ENCODE results near the gene CCDC88C.
"Not testable (repeated sequence)": the region's sequence is repeated elsewhere in the genome, so short reads cannot be mapped to it uniquely, and the experiment has no call there.

The CCDC88C gene

DNA sequence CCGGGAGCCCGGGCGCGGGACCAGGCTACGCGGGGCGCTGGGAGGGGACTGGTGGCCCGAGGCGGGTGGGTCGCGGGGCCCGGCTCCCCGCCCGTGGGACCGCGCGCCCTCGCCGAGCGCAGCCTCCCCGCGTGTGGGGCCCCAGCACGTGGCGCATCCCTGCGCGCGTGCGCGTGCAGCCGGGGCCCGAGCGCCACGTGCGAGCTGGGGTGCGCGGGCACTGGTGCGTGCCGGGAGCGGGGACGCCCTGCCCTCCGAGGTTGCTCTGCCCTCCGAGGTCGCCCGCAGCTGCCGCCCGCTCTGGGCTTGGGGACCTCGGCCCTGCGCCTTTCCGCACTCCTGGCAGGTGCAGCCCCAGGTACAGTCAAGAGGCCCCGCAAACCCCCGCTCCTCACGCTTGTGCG is 365 bp upstream of the CCDC88C start:
- peak; percentile 72 for DNase-seq

DNA sequence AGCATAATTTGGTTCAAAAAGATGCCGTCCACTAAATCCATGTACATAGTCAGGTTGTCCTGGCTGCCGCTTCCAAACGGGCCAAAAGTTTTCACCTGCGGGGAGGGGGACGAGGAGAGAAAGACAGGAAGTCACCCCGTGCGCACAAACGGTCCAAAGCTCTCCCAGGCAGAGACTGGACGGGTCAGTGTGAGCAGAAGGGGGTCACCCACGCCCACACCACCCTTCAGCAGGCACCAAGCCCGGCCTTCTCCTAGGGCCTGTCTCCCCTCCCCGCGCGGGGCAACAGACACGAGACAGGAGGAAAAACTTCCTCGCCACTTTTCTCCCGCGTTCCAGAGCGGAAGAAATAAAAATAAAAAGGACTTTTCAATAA is 888 bp downstream of the CCDC88C start:
- DNase-seq: peak; percentile 46

DNA sequence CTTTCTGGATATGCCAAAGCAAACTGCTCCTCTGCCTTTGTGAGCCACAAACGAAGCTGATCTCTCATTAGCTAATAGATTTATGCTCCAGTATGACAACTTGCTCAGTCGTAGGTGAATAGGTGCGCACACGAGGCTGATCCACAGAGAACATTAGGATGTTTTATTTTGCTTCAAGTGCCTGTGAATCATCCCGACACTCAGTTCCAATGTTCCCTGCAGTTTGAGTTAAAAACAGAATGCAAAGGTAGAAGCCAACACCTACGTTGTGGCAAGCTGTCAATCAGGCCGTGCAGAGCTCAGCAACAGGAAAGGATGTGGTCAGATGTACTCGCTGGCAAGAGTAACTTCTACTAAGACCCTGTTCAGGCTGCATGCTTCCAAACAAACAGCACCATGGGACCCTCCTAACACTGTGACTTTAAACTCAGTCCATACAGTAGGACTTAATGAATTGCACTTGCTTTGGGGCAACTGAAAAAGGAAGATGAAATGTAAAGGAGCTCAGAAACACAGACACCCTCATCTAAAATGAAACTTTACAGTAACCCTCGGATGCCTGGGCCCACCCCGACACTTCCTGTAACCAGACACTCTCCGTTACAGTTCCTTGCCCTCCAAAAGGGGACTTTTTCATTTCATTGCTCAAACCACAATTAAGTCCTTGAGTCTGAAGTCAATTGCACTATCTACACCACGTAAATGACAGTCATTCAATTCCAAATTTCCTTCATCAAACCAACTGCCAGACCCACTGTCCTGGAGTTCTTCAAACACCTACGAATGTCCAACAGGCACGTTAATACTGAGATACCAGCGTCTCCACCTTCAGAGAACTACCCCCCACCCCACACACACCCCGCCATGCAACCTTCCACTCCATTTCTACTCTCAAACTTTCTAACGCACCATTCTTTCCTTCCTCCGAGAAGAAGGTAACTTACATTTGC is 1.6 kb downstream of the CCDC88C start:
- peak; percentile 78 for DNase-seq

DNA sequence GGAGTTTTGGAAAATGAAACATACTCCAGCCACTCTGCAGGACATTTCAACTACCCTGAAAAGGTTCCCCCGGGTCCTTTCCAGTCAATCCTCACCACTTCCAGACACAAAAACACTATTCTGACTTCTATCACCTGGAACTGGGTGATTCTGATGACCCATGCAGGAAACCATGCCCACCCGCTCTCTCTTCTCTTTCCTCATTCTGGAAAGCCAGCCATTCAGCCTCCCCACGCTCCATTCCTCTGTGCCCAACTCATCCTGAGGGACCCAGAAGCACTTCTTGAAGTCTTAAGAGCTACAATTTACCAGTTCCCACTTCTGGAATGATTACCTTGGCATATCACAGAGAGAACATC is 3.2 kb downstream of the CCDC88C start:
- no peak for DNase-seq

GRCh38 chr14:91413547-91414474 is 3.8 kb downstream of the CCDC88C start:
- DNase-seq: peak; percentile 48

GRCh38 chr14:91412939-91413338 is 4.7 kb downstream of the CCDC88C start:
- DNase-seq: no peak

GRCh38 chr14:91410771-91411536 is 6.7 kb downstream of the CCDC88C start:
- no peak for DNase-seq

DNA sequence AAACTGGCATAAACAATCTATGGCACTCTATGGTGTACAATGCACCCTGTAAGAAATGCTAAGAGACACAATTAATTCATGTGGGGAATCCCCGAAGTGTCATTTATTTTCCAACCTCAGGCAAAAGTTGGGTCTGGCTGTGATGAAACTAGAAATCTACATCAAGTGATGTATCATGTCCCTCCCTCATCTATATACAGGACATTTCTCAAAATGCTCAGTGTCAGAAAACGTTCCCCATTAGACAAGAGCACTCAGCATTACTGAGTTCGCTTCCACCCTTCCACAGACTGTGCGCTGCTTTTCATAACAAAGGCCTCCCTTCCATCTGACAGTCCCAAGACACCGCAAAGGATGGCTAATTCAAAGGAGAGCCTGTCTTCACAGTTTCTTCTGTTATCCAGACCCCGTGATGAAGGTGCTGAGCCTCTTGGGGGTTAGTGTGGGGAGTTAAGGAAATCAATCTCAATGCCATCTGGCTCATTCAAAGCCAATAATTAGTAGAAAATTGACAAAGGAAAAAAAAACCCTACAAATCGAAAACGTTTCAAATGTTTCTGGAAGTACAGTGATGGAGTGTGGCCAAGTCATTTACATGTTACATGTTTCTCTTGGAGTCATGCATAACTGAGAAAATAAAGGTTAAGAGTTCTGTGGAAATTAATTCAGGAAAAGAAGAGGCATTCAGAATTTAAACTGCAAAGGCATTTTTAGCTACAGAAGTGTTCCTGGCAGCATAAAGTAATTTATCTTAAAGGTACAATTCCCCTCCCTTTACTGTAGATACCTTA is 7.5 kb downstream of the CCDC88C start:
- no peak for DNase-seq

- DNase-seq: not testable (repeated sequence)
Observed at GRCh38 chr14:91409240-91409639, 8.4 kb downstream of the CCDC88C start.

DNA sequence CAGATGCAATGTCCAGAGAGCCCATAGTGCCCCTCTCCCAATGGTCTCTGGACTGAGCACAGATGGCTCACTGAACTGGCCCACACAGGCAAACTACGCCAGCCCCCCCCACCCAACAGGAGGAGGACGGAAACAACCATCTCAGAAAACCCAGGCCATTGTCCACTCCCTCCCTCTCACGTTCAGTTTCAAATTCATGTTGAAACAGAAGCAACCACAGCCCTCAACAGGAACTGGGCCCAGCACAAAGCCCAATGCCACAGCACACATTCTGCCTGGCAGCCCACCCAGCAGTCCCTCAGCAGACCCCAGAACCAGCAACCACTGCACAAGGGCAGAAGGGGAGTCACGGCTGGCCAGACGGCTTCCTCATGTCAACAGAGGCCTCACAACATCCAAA is 10.6 kb downstream of the CCDC88C start:
- DNase-seq: no peak

DNA sequence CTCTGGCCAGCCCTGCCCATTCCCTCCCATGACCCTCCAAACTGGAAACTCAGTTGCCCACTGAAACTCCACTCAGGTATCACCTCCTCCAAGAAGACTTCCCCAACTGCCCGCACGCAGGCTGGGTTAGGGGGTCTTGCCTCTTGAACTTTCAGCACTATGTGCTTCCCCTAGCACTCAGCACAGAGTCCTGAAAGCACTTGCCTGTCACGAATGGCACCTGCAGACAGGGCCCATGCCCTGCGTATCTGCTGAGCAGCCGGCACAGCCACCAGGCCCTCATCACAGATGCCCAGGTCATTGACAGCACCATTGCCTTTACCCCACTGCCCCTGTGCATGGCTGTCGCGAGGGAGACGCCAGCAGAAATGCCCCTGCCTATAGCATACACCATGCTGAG is 11.2 kb downstream of the CCDC88C start:
- no peak for DNase-seq

- DNase-seq: no peak
Observed at GRCh38 chr14:91405724-91406435, 11.7 kb downstream of the CCDC88C start.

GRCh38 chr14:91405241-91405721 is 12.3 kb downstream of the CCDC88C start:
- DNase-seq: peak; percentile 74

DNA sequence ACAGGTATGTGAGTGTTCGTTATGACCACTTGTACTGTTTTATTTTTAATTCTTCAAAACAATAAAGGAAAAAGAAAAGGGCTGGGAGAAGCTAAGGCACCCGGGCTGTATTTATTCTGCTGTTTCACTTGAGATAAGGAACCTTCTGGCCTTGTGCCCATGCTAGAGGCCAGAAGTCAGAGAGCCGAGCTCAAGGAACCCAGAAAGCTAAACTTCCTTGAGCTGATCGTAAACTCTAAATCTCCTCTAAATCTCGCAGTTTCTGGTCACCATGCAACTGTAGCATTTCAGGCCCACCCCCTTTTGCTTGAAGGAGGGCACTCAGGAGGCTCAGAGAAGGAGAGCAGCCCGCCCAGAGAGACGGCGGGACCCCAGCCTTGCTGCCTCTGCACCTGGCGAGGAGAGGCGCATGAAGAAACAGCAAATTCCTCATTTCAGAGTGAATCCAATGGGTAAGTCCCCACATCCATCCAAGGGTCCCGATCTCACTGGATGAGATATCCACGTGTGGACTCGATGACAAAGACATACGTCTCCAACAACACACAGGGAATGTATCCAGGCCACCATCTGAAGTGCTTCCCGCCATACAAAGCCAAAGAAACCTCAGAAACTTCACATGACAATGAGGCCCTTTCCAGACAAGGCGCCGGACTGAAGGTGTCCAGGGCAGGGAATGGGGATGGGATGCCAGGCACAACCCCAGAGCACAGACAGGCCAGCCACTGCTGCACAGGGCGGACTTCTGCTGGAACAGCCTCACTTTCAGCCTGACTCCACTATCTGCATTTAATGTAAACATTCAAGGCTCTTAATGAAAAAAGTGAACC is 14.6 kb downstream of the CCDC88C start:
- DNase-seq: no peak

GRCh38 chr14:91402348-91402747 is 15.3 kb downstream of the CCDC88C start:
- DNase-seq: no peak

DNA sequence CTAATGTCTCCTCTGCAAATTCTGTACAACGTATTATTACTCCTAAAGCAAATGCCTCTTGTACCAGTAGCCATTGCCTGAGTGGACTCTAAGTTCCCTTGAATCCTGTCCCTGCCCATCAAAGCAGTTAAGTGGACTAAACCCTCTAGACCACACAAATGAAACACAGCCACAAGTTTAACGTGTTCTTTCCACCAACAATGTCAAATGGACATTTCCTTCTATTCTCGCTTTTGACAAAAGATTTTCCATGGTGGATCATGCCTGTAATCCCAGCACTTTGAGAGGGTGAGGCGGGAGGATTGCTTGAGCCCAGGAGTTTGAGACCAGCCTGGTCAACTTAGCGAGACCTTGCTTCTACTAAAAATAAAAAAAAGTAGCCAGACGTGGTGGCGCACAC is 15.9 kb downstream of the CCDC88C start:
- DNase-seq: no peak

DNA sequence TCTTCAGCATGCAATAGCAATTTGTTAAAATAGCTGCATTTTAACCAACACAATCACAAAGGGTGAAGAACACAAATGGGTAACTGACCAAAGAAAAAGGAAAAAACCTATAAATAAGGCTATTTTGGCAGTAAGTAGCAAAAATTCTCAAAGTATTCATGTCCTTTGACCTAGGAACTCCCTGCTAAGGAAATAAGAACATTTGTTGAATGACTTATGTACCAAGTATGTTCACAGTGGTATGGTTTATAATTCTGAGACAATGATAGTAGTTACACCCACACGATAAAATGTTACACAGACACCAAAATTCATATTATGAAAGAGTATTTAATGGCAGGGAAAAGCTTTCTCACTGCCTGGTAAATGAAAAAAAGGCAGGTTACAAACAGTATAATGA is 16.9 kb downstream of the CCDC88C start:
- DNase-seq: no peak

GRCh38 chr14:91399868-91400640 is 17.6 kb downstream of the CCDC88C start:
- peak; percentile 48 for DNase-seq

DNA sequence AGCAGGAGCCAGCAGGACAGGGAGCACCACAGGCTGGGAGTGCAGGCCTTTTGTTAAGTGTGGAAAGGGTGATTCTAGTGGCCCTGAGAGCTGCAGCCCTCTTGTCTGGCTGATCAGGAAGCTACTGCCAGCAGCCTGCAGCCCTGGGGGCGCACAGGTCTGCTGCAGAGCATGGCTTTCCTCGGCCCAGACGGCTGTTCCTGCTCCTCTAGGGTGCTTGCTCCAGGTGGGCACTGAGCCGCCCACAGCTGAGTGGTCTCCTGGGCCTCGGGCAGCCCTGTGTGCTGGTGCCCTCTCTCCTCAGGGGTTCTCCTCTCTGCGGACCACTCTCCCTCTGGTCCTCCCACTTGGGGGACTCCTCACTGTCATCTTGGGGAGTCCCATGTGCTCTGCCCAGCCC is 18.9 kb downstream of the CCDC88C start:
- no peak for DNase-seq

Measured in activated CD4-positive, alpha-beta T cell treated with anti-CD3 and anti-CD28 coated beads for 48 hours (primary cell).